Measurements from ENCODE around the gene ITGA8.

GRCh38 chr10:15652757-15653156, 67.0 kb downstream of the ITGA8 start:
- TF ChIP-seq CTCF (IDR thresholded peaks at IDR 0.05) (no peak), EZH2 (IDR thresholded peaks at IDR 0.05; ENCODE audit: borderline replicate concordance, insufficient read depth, low read depth, low read length, poor library complexity, severe bottlenecking) (no peak)
